SKM-1 treated with dmso at 0.1 percent for 144 hours (cell line): ENCODE data around the gene IER3IP1.
"Not testable (repeated sequence)": the region's sequence is repeated elsewhere in the genome, so short reads cannot be mapped to it uniquely, and the experiment has no call there.

Source experiments
- DNase-seq: peaks from one replicate; lab custom pipeline; 2025; ENCODE audit not compliant: unreplicated experiment; lab: John Stamatoyannopoulos, UW

Gene IER3IP1

DNA sequence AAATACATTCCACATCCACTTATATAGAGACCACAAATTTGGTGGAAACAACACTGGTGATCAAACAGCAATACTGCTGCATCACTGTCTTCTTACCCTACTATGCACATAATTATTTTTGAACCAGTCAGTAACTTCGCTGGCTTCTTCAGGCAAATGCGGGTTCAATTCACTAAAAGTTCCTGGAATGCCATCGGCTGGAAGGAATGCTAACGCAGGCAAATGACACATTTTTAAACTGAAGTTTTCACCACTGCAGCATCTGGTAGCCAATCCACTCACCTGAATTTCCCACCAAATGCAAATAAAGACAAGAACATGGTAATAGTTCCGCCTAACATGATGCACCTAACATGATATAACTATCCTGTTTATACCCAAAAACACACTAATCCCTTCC, 15.9 kb downstream of the IER3IP1 start:
- DNase-seq: no peak

DNA sequence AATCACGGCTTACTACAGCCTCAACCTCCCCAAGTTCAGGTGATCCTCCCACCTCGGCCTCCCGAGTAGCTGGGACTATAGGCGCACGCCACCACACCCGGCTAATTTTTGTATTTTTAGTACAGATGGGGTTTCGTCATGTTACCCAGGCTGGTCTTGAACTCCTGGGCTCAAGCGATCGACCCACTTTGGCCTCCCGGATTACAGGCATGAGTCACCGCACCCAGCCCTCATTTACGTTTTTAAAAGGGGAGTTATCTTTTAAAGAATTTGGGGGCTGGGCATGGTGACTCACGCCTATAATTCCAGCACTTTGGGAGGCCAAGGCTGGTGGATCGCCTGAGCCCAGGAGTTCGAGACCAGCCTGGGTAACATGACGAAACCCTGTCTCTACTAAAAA, 17.8 kb downstream of the IER3IP1 start:
- DNase-seq: not testable (repeated sequence)

DNA sequence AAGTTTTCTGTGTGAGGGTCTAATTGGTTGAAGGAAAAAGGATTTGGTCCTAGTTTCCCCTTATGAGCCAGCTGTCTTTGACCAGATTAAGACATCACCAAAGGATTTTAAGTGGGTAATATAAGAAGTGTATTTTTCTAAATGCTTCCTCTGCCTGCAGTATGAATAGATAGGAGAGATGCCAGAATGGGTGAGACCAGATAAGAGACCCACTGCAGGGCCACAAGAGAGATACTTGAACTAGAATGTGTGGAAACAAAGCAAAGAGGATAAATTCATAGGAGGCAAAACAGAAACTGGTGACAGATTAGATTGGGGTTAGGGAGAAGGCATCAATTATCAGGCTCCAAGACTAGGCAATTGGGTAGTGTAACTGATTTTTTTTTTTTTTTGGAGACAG, 24.7 kb downstream of the IER3IP1 start:
- no peak for DNase-seq

DNA sequence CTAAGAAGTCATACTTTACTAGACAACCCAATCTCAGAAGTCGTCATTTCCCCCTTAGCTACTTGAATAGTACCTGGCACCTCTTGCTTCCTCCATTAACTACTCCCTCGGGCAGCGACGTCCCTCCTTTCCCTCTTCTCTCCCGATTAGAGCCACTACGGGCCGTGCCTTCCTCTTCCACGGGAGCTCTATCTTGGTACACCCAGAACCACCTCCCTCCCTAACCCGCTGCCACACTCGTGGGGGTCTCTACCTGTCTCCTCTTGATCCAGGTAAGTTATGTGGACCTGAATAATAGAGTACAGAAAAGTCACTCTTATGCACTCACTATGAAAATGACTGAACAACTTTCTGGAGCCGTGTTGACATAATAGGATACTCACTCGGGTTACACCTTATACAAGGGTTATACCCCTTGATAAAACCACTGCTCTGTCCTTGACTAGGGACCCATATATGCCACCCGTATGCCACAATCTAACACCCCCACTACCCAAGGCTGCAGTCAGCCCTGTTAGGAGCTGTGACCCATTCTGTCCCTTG, 25.3 kb downstream of the IER3IP1 start:
- DNase-seq: no peak

DNA sequence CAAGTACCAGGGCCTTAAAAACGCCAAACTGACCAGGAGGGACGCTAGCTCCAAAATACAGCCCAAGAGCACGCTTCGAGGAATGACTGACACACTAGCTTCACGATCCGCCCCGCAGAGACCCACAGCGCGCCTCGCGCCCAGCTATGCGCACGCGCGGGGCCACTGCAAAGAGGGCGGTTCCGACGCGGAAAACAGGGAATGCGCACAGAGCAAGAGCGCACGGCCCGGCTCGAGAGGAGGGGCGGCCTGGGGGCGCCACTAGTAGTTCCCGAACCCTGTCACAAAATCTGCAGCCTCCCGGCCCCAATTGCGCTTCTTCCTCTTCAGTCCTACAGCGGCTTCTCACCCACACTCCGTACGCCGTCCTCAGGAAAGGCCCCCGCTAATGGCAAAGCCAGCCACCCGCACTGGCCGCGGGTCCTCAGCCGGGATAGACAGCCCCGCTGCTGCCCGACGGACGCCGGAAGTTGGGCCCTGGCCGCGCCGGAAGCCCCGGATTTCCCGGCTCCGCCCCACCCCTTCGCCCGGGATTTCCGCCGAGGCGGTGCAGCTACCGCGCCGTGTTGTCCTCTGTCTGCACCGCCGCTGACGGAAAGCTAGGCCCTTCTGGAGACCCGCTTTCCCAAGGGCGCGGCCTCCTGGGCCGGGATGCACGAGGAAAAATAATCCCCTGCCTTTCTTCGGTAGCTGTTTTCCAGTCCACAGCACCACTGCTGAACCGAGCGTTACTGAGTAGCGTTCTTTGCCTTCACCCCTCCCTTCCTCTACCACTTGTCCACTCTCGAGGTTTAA, 25.9 kb downstream of the IER3IP1 start, which contains the start of gene HDHD2:
Gene HDHD2 (minus strand): TSS at position 472 of the 795 bp plus-strand sequence. CDS start 14,061 bp downstream, outside the sequence.
- peak; percentile 73 for DNase-seq

DNA sequence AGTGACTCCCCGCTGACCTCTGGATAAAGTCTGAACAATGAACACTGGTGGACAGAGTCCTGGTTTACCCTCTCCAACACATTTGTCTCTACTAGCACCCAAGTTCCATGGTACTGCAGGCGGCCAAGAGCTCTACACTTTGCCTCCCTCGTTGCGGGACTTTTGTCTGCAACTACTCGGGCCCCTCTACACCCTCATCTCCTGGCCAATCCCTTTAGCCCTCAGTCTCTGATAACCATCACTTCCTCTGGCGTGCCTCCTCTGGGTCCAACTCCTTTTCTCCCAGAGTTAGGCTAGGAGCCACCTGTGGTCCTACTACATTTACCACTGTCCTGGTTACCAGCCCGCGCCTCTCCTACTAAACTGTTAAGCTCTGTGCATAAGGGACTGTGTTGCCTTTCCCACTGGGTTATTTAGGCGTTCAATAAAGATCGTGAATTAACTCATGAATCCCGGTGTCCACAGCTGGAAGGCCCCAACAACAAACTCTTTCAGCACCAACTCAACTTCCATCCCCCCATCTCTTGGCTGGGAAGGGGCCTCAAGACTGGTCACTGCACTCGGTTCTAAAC, 26.6 kb downstream of the IER3IP1 start:
- DNase-seq: no peak

DNA sequence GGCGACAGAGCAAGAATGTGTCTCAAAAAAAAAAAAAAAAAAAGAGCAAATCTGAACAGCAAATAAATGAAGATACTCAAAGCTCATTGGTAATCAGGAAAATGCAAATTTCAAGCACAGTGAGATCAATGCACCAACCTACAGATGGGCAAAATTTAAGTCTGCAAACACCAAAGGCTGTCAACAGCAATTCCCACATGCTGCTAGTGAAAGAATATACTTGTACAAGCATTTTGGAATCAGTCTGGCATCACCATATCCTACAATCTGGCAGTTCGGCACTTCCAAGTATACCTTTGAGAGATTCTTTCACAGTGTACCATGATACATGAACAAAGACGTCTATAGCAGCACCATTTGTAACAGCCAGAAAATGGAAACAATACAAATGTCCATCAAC, 30.0 kb downstream of the IER3IP1 start:
- DNase-seq: no peak

DNA sequence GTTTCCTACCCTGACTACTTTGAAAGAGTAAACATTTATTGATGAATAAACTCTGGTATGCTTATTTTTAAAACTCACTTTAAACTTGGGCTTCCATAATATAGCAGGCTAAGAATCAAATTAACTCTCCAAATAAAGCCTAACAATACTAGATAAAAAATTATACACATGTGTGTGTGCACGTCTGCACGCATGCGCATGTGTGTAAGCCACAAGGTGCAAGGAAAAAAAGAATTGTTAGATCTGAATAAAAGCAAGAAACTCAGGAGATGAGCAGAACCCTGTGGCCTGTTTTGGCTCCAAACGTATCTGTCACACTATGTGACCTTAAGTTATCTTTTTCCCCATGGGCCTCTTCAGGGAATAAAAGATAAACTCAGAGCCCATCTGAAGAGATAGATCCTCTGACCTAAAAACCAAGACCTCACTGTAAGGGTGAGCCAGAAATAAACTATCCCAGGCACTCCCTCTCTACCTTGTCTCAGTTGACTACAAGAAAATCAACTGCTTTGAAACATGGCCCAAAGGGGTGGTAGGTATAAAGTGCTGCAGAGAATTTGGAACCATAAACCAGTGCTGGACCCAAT, 32.2 kb downstream of the IER3IP1 start:
- DNase-seq: no peak

DNA sequence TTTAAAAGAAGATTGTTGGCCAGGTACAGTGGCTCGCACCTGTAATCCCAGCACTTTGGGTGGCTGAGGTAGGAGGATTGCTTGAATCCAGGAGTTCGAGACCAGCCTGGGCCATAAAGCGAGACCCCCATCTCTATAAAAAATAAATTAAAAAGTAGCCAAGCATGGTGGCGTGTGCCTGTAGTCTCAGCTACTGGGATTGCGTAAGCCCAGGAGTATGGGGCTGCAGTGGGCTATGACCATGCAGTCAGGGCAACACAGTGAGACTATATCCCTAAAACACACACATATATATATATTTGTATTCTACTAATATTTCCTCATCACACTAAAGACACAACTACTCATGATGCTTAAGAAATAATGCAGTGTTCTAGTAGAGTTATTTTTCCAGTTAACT, 33.0 kb downstream of the IER3IP1 start:
- no peak for DNase-seq

DNA sequence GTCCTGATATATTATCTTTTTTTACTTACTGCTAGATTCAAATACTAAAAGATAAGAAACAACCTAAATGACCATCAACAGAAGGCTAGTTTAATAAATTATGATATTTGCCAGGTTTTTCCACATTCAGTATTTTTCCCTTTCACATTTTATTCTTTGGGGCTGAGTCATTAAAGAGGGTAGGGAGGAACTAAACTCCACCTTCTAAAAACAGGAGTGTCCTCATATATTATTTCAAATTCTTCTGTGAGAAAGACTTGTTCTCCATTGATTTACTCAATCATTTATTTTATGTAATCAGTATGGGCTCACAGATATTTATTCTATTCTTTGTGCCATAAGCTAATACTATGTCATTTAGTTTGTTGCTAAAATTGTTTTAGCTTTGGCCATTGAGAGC, 34.9 kb downstream of the IER3IP1 start:
- no peak for DNase-seq

DNA sequence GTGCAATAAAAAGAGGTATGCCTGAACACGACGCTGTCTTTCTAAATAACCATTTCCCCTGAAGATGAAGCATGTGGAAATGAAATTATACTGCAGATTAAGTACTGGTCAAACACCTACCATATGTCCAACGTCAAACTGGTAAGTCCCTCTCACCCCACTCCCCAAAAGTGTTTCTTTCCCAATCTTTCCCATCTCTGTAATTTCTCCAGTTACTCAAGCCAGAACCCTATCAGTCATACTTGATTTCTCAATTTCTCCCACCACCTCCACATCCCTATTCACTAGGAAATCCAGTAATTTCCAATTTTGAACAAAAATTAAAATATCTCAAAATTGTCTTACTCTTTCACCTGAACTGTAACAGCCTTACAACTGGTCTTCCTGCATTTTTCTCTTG, 55.0 kb downstream of the IER3IP1 start:
- DNase-seq: no peak

DNA sequence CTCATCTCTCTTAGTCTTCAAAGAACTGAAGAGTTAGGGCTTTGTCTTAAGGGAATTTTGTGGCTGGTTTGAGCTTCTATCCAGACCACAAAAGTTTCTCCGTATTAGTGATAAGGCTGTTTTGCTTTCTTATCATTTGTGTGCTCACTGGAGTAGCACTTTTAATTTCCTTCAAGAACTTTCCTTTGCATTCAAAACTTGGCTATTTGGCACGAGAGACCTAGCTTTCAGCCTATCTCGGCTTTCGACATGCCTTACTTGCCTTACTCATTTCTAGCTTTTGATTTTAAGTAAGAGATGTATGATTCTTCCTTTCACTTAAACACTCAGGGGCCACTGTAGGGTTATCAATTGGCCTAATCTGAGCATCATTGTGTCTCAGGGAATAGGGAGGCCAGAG, 55.7 kb downstream of the IER3IP1 start:
- DNase-seq: no peak

DNA sequence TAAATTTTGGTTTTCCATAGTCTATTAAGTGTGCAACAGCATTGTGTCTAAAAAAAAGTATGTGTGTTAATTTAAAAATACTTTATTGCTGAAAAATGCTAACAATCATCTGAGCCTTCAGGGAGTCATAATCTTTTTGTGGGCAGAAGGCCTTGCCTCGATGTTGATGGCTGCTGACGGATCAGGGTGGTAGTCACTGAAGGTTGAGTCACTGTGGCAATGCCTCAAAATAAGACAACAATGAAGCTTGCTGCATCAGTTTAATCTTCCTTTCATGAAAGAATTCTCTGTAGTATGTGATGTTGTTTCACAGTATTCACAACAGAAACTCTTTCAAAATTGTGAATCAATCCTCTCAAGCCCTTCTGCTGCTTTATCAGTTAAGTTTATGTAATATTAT, 57.2 kb downstream of the IER3IP1 start:
- DNase-seq: no peak

DNA sequence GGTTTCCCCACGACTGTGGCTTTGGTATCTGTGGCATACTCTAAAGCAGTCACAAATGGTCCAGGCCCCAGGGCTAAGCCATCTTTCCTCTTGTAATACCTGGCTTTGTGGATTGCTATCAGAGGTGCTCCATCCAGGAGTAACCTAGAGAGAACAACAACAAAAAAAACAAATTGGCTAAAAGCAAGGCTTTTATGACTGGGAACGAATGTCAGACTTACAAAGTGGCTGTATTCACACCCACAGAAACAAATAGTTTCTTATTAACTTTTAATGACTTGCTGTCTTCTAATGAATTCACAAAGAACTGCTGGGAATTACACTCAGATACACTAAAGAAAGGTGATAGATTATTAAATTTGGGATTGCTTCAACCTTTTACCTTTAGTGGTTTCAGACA, 61.0 kb downstream of the IER3IP1 start:
- no peak for DNase-seq

DNA sequence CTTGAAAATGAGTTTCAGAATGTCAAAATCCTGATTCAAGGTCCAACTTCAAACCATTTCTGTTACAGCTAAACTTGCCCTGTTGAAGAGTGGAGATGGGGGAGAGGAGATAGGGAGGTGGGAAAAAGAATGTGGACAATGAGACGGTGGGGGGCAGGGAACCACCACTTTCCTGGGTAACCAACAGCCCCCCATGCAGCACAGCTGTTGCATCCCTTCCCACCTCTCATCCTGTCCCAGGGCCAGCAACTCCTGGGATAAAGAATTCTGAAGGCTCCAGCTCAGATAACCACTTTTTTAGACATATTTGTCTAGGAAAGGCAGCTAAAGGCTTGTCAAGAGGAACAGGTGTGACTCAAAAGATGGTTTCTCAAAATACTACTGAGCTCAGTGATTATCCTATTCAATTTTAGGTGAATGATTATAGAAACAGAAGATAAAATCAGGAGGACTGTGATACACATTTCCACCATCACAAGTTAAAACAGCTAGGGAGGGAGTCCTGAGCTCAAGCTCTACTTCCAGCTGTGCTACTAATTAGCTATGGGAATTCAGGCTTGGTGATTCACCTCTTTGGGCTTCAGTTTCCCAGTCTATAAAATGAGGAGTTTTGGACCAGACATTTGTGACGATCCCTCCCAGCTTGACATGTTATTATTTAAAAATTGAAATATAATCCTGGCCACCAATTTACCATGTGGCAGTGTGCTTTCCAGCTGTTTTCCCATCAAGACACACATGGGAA, 62.2 kb downstream of the IER3IP1 start:
- DNase-seq: no peak

DNA sequence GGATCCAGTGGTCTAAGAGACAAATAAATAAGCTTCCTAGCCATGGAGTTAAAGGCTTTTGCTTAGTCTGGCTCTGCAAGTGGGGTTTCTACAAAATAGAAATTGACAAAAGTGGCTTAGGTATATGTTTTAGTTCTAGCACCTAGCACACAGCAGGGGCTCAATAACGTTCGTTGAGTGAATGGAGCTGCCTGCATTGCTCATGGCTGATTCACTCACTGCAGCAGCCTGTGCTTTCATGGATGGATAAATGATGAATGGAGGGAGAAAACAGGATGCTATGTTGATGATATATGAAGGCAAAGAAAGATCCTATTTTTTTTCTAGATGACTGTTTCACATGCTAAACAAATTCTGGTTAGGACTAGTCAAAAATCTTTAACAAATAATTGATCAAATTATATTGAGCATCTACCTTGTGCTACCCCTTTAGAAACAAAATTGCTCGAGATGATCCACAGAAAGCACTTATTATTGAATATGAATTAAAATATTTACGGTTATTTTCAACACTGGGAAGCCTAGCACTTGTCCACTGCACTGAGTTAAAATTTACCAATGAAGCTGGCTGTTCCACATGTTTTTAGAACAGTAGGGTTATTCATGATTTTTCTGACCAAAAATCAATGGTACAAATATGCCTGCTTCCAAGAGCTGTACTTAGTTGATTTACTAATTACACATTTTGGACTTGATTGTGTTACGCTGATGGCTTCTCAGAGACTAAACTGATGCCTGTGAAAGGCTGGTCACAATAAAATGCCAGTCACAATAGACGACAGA, 65.5 kb downstream of the IER3IP1 start:
- no peak for DNase-seq

DNA sequence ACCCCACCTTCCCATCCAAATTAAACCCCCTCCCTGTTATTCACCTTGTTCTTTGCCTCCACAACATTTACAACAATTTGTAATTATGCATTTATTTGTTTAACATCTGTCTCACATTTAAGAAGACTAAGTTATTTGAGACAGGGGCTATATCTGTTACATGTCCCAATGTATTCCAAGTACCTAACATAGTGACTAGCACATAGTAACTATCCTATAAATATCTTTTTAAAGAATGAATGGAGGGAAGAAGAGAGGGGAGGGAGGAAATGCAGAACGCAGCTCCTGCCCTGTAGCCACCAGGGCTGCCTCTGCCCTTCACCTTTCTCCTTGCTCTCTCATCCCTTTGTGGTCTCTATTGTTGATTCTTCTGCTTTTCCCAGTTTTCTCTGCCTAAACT, 66.4 kb downstream of the IER3IP1 start:
- DNase-seq: no peak

DNA sequence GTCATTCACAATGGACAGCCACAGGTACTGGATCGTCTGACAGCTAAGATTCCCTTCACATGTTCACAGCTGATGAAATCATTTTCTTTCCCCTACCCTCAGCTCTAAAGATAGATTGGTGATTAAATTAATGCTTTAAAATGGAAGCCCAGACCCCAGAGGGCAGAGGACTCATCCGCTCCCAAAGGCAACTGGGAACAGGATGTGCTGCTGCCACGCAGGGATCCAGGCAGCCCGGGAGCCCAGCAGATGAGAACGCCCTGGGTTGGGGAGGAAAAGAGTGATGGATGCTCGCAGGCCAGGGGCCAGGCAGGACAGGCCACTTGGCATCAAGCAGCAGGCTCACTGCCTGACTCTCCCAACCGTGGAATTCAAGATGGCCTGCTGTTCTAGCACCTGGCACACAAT, 67.2 kb downstream of the IER3IP1 start:
- DNase-seq: no peak

DNA sequence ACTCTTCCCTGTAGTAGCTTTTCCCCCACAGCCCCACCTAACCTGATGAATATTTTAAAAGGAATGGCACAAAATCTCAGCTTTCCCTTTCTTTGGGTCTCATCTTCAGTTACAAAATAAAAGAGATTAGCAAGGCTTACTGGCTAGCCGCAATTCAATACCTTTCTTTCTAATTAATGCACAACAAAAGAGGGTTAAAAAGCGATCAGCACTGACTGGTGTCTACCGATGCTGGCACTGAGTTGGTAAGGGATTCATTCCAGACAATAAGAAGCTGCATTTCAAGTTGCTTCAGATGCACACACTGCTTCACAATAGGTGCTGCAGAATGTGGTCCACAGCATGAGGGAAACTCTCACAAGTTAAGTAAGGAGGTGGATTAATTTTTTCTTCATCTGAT, 67.8 kb downstream of the IER3IP1 start:
- no peak for DNase-seq
